Measurements from ENCODE around the gene NTNG2. TPM values are rescaled to one million over a fixed set of nuclear protein-coding genes. Genes with fewer than 3 reads are reported as not detected.

The NTNG2 gene
- total RNA-seq, 1 donor from 2014 or later = 2.4 TPM

DNA sequence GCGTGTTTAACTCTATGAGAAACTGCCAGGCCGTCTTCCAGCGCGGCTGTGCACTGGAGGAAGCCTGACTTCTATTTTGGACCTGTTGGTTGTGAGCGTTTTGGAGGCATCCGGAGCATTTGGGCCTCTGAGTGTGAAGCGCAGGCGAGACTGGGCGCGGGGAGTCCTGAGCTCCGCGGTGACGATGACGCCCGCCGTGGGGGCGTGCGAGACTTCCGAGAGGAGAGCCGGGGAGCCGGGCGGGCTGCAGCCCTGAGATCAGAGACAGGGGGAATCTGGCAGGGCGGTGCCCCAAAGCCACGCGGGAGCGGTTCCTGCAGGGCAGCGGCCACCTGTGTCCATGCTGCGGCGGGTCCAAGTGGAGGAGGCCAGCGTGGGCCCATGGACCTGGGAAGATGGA, 47.4 kb downstream of the NTNG2 start:
- Mint-ChIP-seq H3K27ac (no peak overlapping the region), H3K4me1 (ENCODE audit: low read depth) (no peaks in the 10 kb centered on the region), H3K9me3 (ENCODE audit: low read depth) (peaks cover 8% of the 10 kb centered on the region), H3K27me3 (peaks cover 26% of the 10 kb centered on the region), H3K36me3 (ENCODE audit: insufficient read depth) (no peaks in the 10 kb centered on the region), H3K4me3 (ENCODE audit: low read depth) (no peak overlapping the region)
- DNase-seq (ENCODE audit: low spot score, unreplicated experiment) = no peak
- no peak for TF ChIP-seq CTCF (IDR thresholded peaks at IDR 0.05; ENCODE audit: unreplicated experiment)

DNA sequence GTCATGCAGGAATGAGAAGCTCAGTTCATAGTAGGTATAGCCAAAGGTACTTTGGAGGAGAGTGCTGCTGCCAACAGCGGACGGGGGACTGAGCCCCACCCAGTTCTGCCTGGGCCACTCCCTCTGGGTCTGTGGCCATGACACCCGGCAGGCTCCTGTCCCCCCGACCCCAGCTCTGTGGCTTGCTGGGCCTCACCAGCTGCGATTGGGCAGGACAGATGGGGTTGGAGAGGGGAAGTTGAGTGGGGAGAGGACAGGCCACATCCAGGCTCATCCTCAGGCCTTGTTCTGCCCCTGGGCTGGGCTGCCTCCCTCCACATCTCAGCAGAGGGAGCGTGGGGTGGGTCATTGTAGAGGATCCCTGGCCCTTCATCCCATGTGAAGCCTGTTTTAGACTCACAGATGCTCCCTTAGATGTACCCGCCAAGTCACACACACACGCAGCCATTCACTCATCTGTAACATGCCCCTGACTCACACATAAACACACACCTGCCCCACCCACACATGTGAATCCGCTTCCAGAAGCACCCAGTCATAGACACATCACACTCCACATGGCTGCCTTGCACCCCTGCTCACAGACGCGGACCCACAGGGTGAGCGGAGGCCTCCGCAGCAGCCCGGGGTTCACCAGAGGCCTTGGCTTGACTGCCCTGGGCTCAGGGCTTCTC, 48.8 kb downstream of the NTNG2 start:
- no peak overlapping the region for H3K4me3 Mint-ChIP-seq (ENCODE audit: low read depth)
- H3K4me1 Mint-ChIP-seq (ENCODE audit: low read depth) = no peaks in the 10 kb centered on the region
- no peaks in the 10 kb centered on the region for H3K36me3 Mint-ChIP-seq (ENCODE audit: insufficient read depth)
- H3K27ac Mint-ChIP-seq = no peak overlapping the region
- TF ChIP-seq CTCF (IDR thresholded peaks at IDR 0.05; ENCODE audit: unreplicated experiment) = no peak
- peaks cover 19% of the 10 kb centered on the region for H3K27me3 Mint-ChIP-seq
- no peaks in the 10 kb centered on the region for H3K9me3 Mint-ChIP-seq (ENCODE audit: low read depth)
- no peak for DNase-seq (ENCODE audit: low spot score, unreplicated experiment)

GRCh38 chr9:132211570-132211969, 49.7 kb downstream of the NTNG2 start:
- no peak for TF ChIP-seq CTCF (IDR thresholded peaks at IDR 0.05; ENCODE audit: unreplicated experiment)
- Mint-ChIP-seq H3K27me3 (peaks cover 21% of the 10 kb centered on the region), H3K4me1 (ENCODE audit: low read depth) (no peaks in the 10 kb centered on the region), H3K36me3 (ENCODE audit: insufficient read depth) (no peaks in the 10 kb centered on the region), H3K9me3 (ENCODE audit: low read depth) (no peaks in the 10 kb centered on the region), H3K4me3 (ENCODE audit: low read depth) (no peak overlapping the region), H3K27ac (no peak overlapping the region)
- no peak for DNase-seq (ENCODE audit: low spot score, unreplicated experiment)

- TF ChIP-seq CTCF (IDR thresholded peaks at IDR 0.05; ENCODE audit: unreplicated experiment) = peak; percentile 29
- no peaks in the 10 kb centered on the region for H3K36me3 Mint-ChIP-seq (ENCODE audit: insufficient read depth)
- H3K27me3 Mint-ChIP-seq = peaks cover 16% of the 10 kb centered on the region
- H3K27ac Mint-ChIP-seq = peak overlapping the region; percentile 59
- H3K4me1 Mint-ChIP-seq (ENCODE audit: low read depth) = no peaks in the 10 kb centered on the region
- H3K9me3 Mint-ChIP-seq (ENCODE audit: low read depth) = no peaks in the 10 kb centered on the region
- DNase-seq (ENCODE audit: low spot score, unreplicated experiment) = peak; percentile 22
- no peak overlapping the region for H3K4me3 Mint-ChIP-seq (ENCODE audit: low read depth)
These were observed 52.3 kb downstream of the NTNG2 start for GRCh38 chr9:132214027-132214622.

DNA sequence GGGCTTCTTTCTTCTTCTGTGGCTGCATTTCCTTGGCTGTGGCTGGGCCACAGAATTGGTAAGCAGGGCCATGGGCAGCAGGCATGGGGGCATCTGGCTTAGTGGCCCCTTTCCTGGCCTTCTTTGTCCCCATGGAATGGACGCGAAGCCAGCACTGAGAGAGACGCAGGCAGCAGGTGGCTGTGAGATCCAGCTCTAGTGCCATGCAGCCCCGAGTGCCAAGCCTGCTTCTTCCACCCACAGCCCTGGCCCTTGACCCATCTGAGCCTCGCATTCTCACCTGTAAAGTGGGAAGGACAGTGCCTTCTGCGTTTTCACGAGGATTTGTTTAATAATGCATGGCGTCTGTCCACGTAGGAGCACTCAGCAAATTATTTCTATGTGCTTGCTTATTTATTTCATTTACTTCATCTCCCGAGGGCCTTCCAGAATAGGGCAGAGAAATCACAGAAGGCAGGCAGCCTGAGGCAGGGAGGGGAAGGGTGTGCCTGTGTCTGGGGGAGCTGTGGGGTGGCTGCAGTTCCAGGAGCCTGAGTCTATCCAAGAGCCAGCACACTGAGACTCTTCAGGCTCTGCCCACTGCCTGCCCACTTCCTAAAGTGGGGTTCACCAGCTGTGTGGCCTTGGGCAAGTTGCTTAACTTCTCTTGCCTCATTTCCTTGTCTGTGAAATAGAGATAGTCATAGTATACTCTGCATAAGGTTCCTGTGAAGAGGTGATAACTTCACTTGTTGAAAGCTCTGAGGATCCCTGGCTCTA, 55.2 kb downstream of the NTNG2 start:
- H3K4me3 Mint-ChIP-seq (ENCODE audit: low read depth) = no peak overlapping the region
- H3K36me3 Mint-ChIP-seq (ENCODE audit: insufficient read depth) = no peaks in the 10 kb centered on the region
- H3K9me3 Mint-ChIP-seq (ENCODE audit: low read depth) = no peaks in the 10 kb centered on the region
- H3K4me1 Mint-ChIP-seq (ENCODE audit: low read depth) = no peaks in the 10 kb centered on the region
- H3K27me3 Mint-ChIP-seq = peaks cover 16% of the 10 kb centered on the region
- DNase-seq (ENCODE audit: low spot score, unreplicated experiment) = no peak
- H3K27ac Mint-ChIP-seq = no peak overlapping the region
- no peak for TF ChIP-seq CTCF (IDR thresholded peaks at IDR 0.05; ENCODE audit: unreplicated experiment)
